GM23248 (cell line): ENCODE results near the gene HOXB8.

Experiments used
- EZH2 ChIP-seq: fragments of 200-600 bp; sonication (generic); IDR thresholded peaks from 2 replicates; pipeline ENCODE4 v1.6.1; 2018; ENCODE audit warnings: antibody characterized with exemption, mild to moderate bottlenecking; ENCODE audit not compliant: insufficient read depth, poor library complexity, severe bottlenecking
- EZH2phosphoT487 ChIP-seq: fragments of 200-600 bp; sonication (generic); IDR thresholded peaks from 2 replicates; pipeline ENCODE4 v1.6.1; 2018; ENCODE audit warnings: antibody characterized with exemption, moderate library complexity, mild to moderate bottlenecking, low read depth; ENCODE audit not compliant: insufficient read depth

- no peak for TF ChIP-seq EZH2
- no peak for TF ChIP-seq EZH2phosphoT487
Observed at GRCh38 chr17:48575673-48576478, 39.2 kb downstream of the HOXB8 start.
